ENCODE measurements around the gene HDGFL2. TPM values are rescaled to one million over a fixed set of nuclear protein-coding genes. Genes with fewer than 3 reads are reported as not detected.

The HDGFL2 gene
- polyA plus RNA-seq, 1 donor: 70.0 TPM

- no peak for DNase-seq (ENCODE audit: low read depth)
Measured at GRCh38 chr19:4464815-4465581, 7.1 kb upstream of the HDGFL2 start.

- DNase-seq (ENCODE audit: low read depth): no peak
Measured at GRCh38 chr19:4467835-4468234, 4.3 kb upstream of the HDGFL2 start.

GRCh38 chr19:4471403-4472173, 509 bp upstream of the HDGFL2 start:
- DNase-seq (ENCODE audit: low read depth): peak; percentile 100

GRCh38 chr19:4473011-4473762, 1.1 kb downstream of the HDGFL2 start:
- DNase-seq (ENCODE audit: low read depth): no peak

GRCh38 chr19:4473763-4474513, 1.8 kb downstream of the HDGFL2 start:
- DNase-seq (ENCODE audit: low read depth): no peak

GRCh38 chr19:4474514-4475022, 2.5 kb downstream of the HDGFL2 start:
- DNase-seq (ENCODE audit: low read depth): peak; percentile 36

- no peak for DNase-seq (ENCODE audit: low read depth)
Measured at GRCh38 chr19:4477034-4477801, 5.1 kb downstream of the HDGFL2 start.

GRCh38 chr19:4482721-4483364, 10.7 kb downstream of the HDGFL2 start:
- no peak for DNase-seq (ENCODE audit: low read depth)

GRCh38 chr19:4483385-4483784, 11.3 kb downstream of the HDGFL2 start:
- no peak for DNase-seq (ENCODE audit: low read depth)

GRCh38 chr19:4487572-4487971, 15.5 kb downstream of the HDGFL2 start:
- DNase-seq (ENCODE audit: low read depth): no peak

- DNase-seq (ENCODE audit: low read depth): no peak
Measured at GRCh38 chr19:4488496-4488895, 16.4 kb downstream of the HDGFL2 start.

GRCh38 chr19:4491446-4491845, 19.3 kb downstream of the HDGFL2 start:
- DNase-seq (ENCODE audit: low read depth): no peak

- no peak for DNase-seq (ENCODE audit: low read depth)
Measured at GRCh38 chr19:4492337-4493103, 20.4 kb downstream of the HDGFL2 start.

GRCh38 chr19:4493104-4493928, 21.2 kb downstream of the HDGFL2 start:
- no peak for DNase-seq (ENCODE audit: low read depth)

- no peak for DNase-seq (ENCODE audit: low read depth)
Measured at GRCh38 chr19:4493929-4494690, 22.0 kb downstream of the HDGFL2 start.

GRCh38 chr19:4494691-4495064, 22.6 kb downstream of the HDGFL2 start:
- DNase-seq (ENCODE audit: low read depth): no peak

GRCh38 chr19:4495471-4495870, 23.4 kb downstream of the HDGFL2 start:
- no peak for DNase-seq (ENCODE audit: low read depth)

GRCh38 chr19:4496304-4496703, 24.2 kb downstream of the HDGFL2 start:
- no peak for DNase-seq (ENCODE audit: low read depth)

Data from forelimb muscle (tissue), 1 donor.